ENCODE measurements around the gene TCF20.

Gene TCF20

GRCh38 chr22:42313204-42313603 is 42.8 kb upstream of the TCF20 start:
- H2BK12ac ChIP-seq (ENCODE audit: low read length in 2 of 2), result no peak overlapping the region
- H3K4me2 ChIP-seq (ENCODE audit: low read length, poor library complexity, severe bottlenecking), result no peak overlapping the region
- no peak overlapping the region for H4K91ac ChIP-seq (ENCODE audit: low read length)
- H3K27me3 ChIP-seq (ENCODE audit: control insufficient read depth in 1 of 2, insufficient read depth in 1 of 2, low read length in 2 of 2), result peaks cover 14 to 73% of the 10 kb centered on the region in 2 experiments
- H2BK5ac ChIP-seq (ENCODE audit: low read depth, low read length, poor library complexity, severe bottlenecking), result no peak overlapping the region
- no peak for DNase-seq
- H3K9me3 ChIP-seq (ENCODE audit: control insufficient read depth, low read length), result no peaks in the 10 kb centered on the region
- H3K4me1 ChIP-seq (ENCODE audit: control insufficient read depth, insufficient read depth, low read depth, low read length), result peaks cover 20% of the 10 kb centered on the region
- no peak overlapping the region for H3K4ac ChIP-seq (ENCODE audit: low read depth in 1 of 2, low read length in 2 of 2)
- H3K9ac ChIP-seq (ENCODE audit: low read length), result no peak overlapping the region
- no peak overlapping the region for H2BK120ac ChIP-seq (ENCODE audit: low read depth, low read length)
- H3K18ac ChIP-seq (ENCODE audit: low read depth in 1 of 2, low read length in 2 of 2), result no peak overlapping the region
- no peaks in the 10 kb centered on the region for H3K79me1 ChIP-seq (replicated peaks; ENCODE audit: low read length, poor library complexity, severe bottlenecking)
- H3K36me3 ChIP-seq (ENCODE audit: control insufficient read depth in 1 of 2, insufficient read depth in 2 of 2, low read depth in 1 of 2, low read length in 2 of 2), result no peaks in the 10 kb centered on the region
- H3K23ac ChIP-seq (ENCODE audit: low read length in 2 of 2), result no peak overlapping the region
- 77% methylated on average over 7 of the region's 7 CpGs for WGBS
- no peak overlapping the region for H3K4me3 ChIP-seq (ENCODE audit: insufficient read depth in 1 of 2, low read depth in 1 of 2, low read length in 2 of 2)
- H3K14ac ChIP-seq (ENCODE audit: low read length in 2 of 2), result no peak overlapping the region
- no peak overlapping the region for H3K27ac ChIP-seq (ENCODE audit: low read length, poor library complexity, severe bottlenecking)
- H2BK15ac ChIP-seq (ENCODE audit: low read depth, poor library complexity, severe bottlenecking), result no peak overlapping the region
- no peak overlapping the region for H4K8ac ChIP-seq (ENCODE audit: low read length)
- no peak overlapping the region for H2AFZ ChIP-seq (ENCODE audit: low read depth, low read length)
- no peak overlapping the region for H2AK5ac ChIP-seq (ENCODE audit: low read length, severe bottlenecking)

- H3K4me1 ChIP-seq (ENCODE audit: control insufficient read depth, insufficient read depth, low read depth, low read length), result peaks cover 16% of the 10 kb centered on the region
- WGBS, result 83% methylated on average over 16 of the region's 16 CpGs
- H3K4me3 ChIP-seq (ENCODE audit: insufficient read depth in 1 of 2, low read depth in 1 of 2, low read length in 2 of 2), result no peak overlapping the region
- no peak overlapping the region for H2BK15ac ChIP-seq (ENCODE audit: low read depth, poor library complexity, severe bottlenecking)
- H2AFZ ChIP-seq (ENCODE audit: low read depth, low read length), result no peak overlapping the region
- no peak overlapping the region for H3K4me2 ChIP-seq (ENCODE audit: low read length, poor library complexity, severe bottlenecking)
- H3K9me3 ChIP-seq (ENCODE audit: control insufficient read depth, low read length), result no peaks in the 10 kb centered on the region
- H3K14ac ChIP-seq (ENCODE audit: low read length in 2 of 2), result no peak overlapping the region
- no peak overlapping the region for H2BK5ac ChIP-seq (ENCODE audit: low read depth, low read length, poor library complexity, severe bottlenecking)
- H3K27ac ChIP-seq (ENCODE audit: low read length, poor library complexity, severe bottlenecking), result no peak overlapping the region
- no peak for DNase-seq
- no peak overlapping the region for H4K91ac ChIP-seq (ENCODE audit: low read length)
- H3K4ac ChIP-seq (ENCODE audit: low read depth in 1 of 2, low read length in 2 of 2), result no peak overlapping the region
- no peak overlapping the region for H3K9ac ChIP-seq (ENCODE audit: low read length)
- H3K79me1 ChIP-seq (replicated peaks; ENCODE audit: low read length, poor library complexity, severe bottlenecking), result no peaks in the 10 kb centered on the region
- H3K27me3 ChIP-seq (ENCODE audit: control insufficient read depth in 1 of 2, insufficient read depth in 1 of 2, low read length in 2 of 2), result peaks cover 18 to 74% of the 10 kb centered on the region in 2 experiments
- no peaks in the 10 kb centered on the region for H3K36me3 ChIP-seq (ENCODE audit: control insufficient read depth in 1 of 2, insufficient read depth in 2 of 2, low read depth in 1 of 2, low read length in 2 of 2)
- no peak overlapping the region for H3K23ac ChIP-seq (ENCODE audit: low read length in 2 of 2)
- no peak overlapping the region for H4K8ac ChIP-seq (ENCODE audit: low read length)
- no peak overlapping the region for H2BK120ac ChIP-seq (ENCODE audit: low read depth, low read length)
- no peak overlapping the region for H3K18ac ChIP-seq (ENCODE audit: low read depth in 1 of 2, low read length in 2 of 2)
- H2AK5ac ChIP-seq (ENCODE audit: low read length, severe bottlenecking), result no peak overlapping the region
- no peak overlapping the region for H2BK12ac ChIP-seq (ENCODE audit: low read length in 2 of 2)
Observed at GRCh38 chr22:42310291-42311015, 40.0 kb upstream of the TCF20 start.

GRCh38 chr22:42309865-42310264 is 39.4 kb upstream of the TCF20 start:
- H2AK5ac ChIP-seq (ENCODE audit: low read length, severe bottlenecking), result no peak overlapping the region
- 90% methylated on average over 3 of the region's 3 CpGs for WGBS
- no peak overlapping the region for H3K4me3 ChIP-seq (ENCODE audit: insufficient read depth in 1 of 2, low read depth in 1 of 2, low read length in 2 of 2)
- no peak overlapping the region for H4K8ac ChIP-seq (ENCODE audit: low read length)
- no peak overlapping the region for H2BK12ac ChIP-seq (ENCODE audit: low read length in 2 of 2)
- H3K23ac ChIP-seq (ENCODE audit: low read length in 2 of 2), result no peak overlapping the region
- no peaks in the 10 kb centered on the region for H3K79me1 ChIP-seq (replicated peaks; ENCODE audit: low read length, poor library complexity, severe bottlenecking)
- H3K27me3 ChIP-seq (ENCODE audit: control insufficient read depth in 1 of 2, insufficient read depth in 1 of 2, low read length in 2 of 2), result peaks cover 21 to 74% of the 10 kb centered on the region in 2 experiments
- H3K4me1 ChIP-seq (ENCODE audit: control insufficient read depth, insufficient read depth, low read depth, low read length), result peaks cover 16% of the 10 kb centered on the region
- no peaks in the 10 kb centered on the region for H3K36me3 ChIP-seq (ENCODE audit: control insufficient read depth in 1 of 2, insufficient read depth in 2 of 2, low read depth in 1 of 2, low read length in 2 of 2)
- no peak overlapping the region for H2BK5ac ChIP-seq (ENCODE audit: low read depth, low read length, poor library complexity, severe bottlenecking)
- DNase-seq, result no peak
- no peaks in the 10 kb centered on the region for H3K9me3 ChIP-seq (ENCODE audit: control insufficient read depth, low read length)
- H3K4me2 ChIP-seq (ENCODE audit: low read length, poor library complexity, severe bottlenecking), result no peak overlapping the region
- no peak overlapping the region for H2AFZ ChIP-seq (ENCODE audit: low read depth, low read length)
- no peak overlapping the region for H3K9ac ChIP-seq (ENCODE audit: low read length)
- no peak overlapping the region for H2BK120ac ChIP-seq (ENCODE audit: low read depth, low read length)
- H3K4ac ChIP-seq (ENCODE audit: low read depth in 1 of 2, low read length in 2 of 2), result no peak overlapping the region
- H3K14ac ChIP-seq (ENCODE audit: low read length in 2 of 2), result no peak overlapping the region
- H4K91ac ChIP-seq (ENCODE audit: low read length), result no peak overlapping the region
- H3K18ac ChIP-seq (ENCODE audit: low read depth in 1 of 2, low read length in 2 of 2), result no peak overlapping the region
- H2BK15ac ChIP-seq (ENCODE audit: low read depth, poor library complexity, severe bottlenecking), result no peak overlapping the region
- no peak overlapping the region for H3K27ac ChIP-seq (ENCODE audit: low read length, poor library complexity, severe bottlenecking)

- no peak overlapping the region for H2BK12ac ChIP-seq (ENCODE audit: low read length in 2 of 2)
- no peak overlapping the region for H3K27ac ChIP-seq (ENCODE audit: low read length, poor library complexity, severe bottlenecking)
- no peak overlapping the region for H3K9ac ChIP-seq (ENCODE audit: low read length)
- H3K79me1 ChIP-seq (replicated peaks; ENCODE audit: low read length, poor library complexity, severe bottlenecking), result no peaks in the 10 kb centered on the region
- no peak overlapping the region for H3K18ac ChIP-seq (ENCODE audit: low read depth in 1 of 2, low read length in 2 of 2)
- H3K9me3 ChIP-seq (ENCODE audit: control insufficient read depth, low read length), result no peaks in the 10 kb centered on the region
- no peak overlapping the region for H3K4ac ChIP-seq (ENCODE audit: low read depth in 1 of 2, low read length in 2 of 2)
- no peak overlapping the region for H2BK120ac ChIP-seq (ENCODE audit: low read depth, low read length)
- H4K8ac ChIP-seq (ENCODE audit: low read length), result no peak overlapping the region
- H3K4me2 ChIP-seq (ENCODE audit: low read length, poor library complexity, severe bottlenecking), result no peak overlapping the region
- H2BK15ac ChIP-seq (ENCODE audit: low read depth, poor library complexity, severe bottlenecking), result no peak overlapping the region
- no peak overlapping the region for H2AFZ ChIP-seq (ENCODE audit: low read depth, low read length)
- H3K4me1 ChIP-seq (ENCODE audit: control insufficient read depth, insufficient read depth, low read depth, low read length), result peaks cover 13% of the 10 kb centered on the region
- H3K23ac ChIP-seq (ENCODE audit: low read length in 2 of 2), result no peak overlapping the region
- WGBS, result 75% methylated on average over 17 of the region's 17 CpGs
- no peak overlapping the region for H4K91ac ChIP-seq (ENCODE audit: low read length)
- no peak for DNase-seq
- H2AK5ac ChIP-seq (ENCODE audit: low read length, severe bottlenecking), result no peak overlapping the region
- H2BK5ac ChIP-seq (ENCODE audit: low read depth, low read length, poor library complexity, severe bottlenecking), result no peak overlapping the region
- no peak overlapping the region for H3K14ac ChIP-seq (ENCODE audit: low read length in 2 of 2)
- no peaks in the 10 kb centered on the region for H3K36me3 ChIP-seq (ENCODE audit: control insufficient read depth in 1 of 2, insufficient read depth in 2 of 2, low read depth in 1 of 2, low read length in 2 of 2)
- H3K27me3 ChIP-seq (ENCODE audit: control insufficient read depth in 1 of 2, insufficient read depth in 1 of 2, low read length in 2 of 2), result peaks cover 30 to 75% of the 10 kb centered on the region in 2 experiments
- H3K4me3 ChIP-seq (ENCODE audit: insufficient read depth in 1 of 2, low read depth in 1 of 2, low read length in 2 of 2), result no peak overlapping the region
Observed at GRCh38 chr22:42308892-42309468, 38.5 kb upstream of the TCF20 start.

Measured in mesenchymal stem cell (in vitro differentiated cells and primary cell).